NT2/D1 (cell line): ENCODE results near the gene MAX.

Experiments used
- DNase-seq: peaks from one replicate; pipeline ENCODE4 v3.0.0-alpha.2; 2011; ENCODE audit warnings: low read depth, low spot score
- H3K27me3 ChIP-seq: 2 replicates; pipeline ENCODE4 v1.6.0; 2011; ENCODE audit warnings: mild to moderate bottlenecking; ENCODE audit not compliant: insufficient read length, insufficient read depth
- H3K36me3 ChIP-seq: 2 replicates; pipeline ENCODE4 v1.6.1; 2011; ENCODE audit warnings: mild to moderate bottlenecking, low read length, mixed read lengths; ENCODE audit not compliant: insufficient read depth, insufficient read length
- H3K4me1 ChIP-seq: 2 replicates; pipeline ENCODE4 v1.5.1; 2011; ENCODE audit not compliant: insufficient read depth, insufficient read length
- H3K4me3 ChIP-seq: 2 replicates; pipeline ENCODE4 v1.5.1; 2011; ENCODE audit warnings: low read depth; ENCODE audit not compliant: insufficient read length
- H3K9ac ChIP-seq: 2 replicates; pipeline ENCODE4 v1.6.0; 2011; ENCODE audit warnings: low read depth; ENCODE audit not compliant: insufficient read length
- H3K9me3 ChIP-seq: 2 replicates; pipeline ENCODE4 v1.5.1; 2011; ENCODE audit warnings: mild to moderate bottlenecking, low read length; ENCODE audit not compliant: insufficient read depth
- SUZ12 ChIP-seq: IDR thresholded peaks from 2 replicates; pipeline ENCODE4 v1.6.1; 2011; ENCODE audit not compliant: insufficient read length, insufficient read depth; ENCODE audit errors: extremely low read depth
- YY1 ChIP-seq: IDR thresholded peaks from 2 replicates; pipeline ENCODE4 v1.6.1; 2011; ENCODE audit not compliant: insufficient read length, insufficient read depth
- ZNF274 ChIP-seq: IDR thresholded peaks from 2 replicates; pipeline ENCODE4 v1.6.1; 2011; ENCODE audit warnings: mild to moderate bottlenecking, low read depth, low read length

The MAX gene

GRCh38 chr14:65141523-65141922 lies 39.2 kb upstream of the MAX start:
- no peak for TF ChIP-seq YY1
- TF ChIP-seq SUZ12: no peak
- TF ChIP-seq ZNF274: no peak

GRCh38 chr14:65137648-65138307 lies 35.5 kb upstream of the MAX start:
- no peak for TF ChIP-seq ZNF274
- no peak overlapping the region for H3K9ac ChIP-seq
- no peak for DNase-seq
- no peak overlapping the region for H3K4me3 ChIP-seq
- no peaks in the 10 kb centered on the region for H3K27me3 ChIP-seq
- no peaks in the 10 kb centered on the region for H3K9me3 ChIP-seq
- H3K36me3 ChIP-seq: no peaks in the 10 kb centered on the region
- H3K4me1 ChIP-seq: no peaks in the 10 kb centered on the region

More at GRCh38 chr14:65141523-65141922, 39.2 kb upstream of the MAX start:
- Histone ChIP-seq H3K36me3 (no peaks in the 10 kb centered on the region), H3K4me3 (no peak overlapping the region), H3K4me1 (no peaks in the 10 kb centered on the region), H3K9me3 (no peaks in the 10 kb centered on the region), H3K9ac (no peak overlapping the region), H3K27me3 (no peaks in the 10 kb centered on the region)
- no peak for DNase-seq

GRCh38 chr14:65134651-65135579 lies 32.6 kb upstream of the MAX start:
- H3K4me1 ChIP-seq: no peaks in the 10 kb centered on the region
- no peak for DNase-seq
- TF ChIP-seq ZNF274: no peak
- no peak for TF ChIP-seq YY1
- no peak for TF ChIP-seq SUZ12
- no peak overlapping the region for H3K9ac ChIP-seq
- H3K36me3 ChIP-seq: no peaks in the 10 kb centered on the region
- no peaks in the 10 kb centered on the region for H3K9me3 ChIP-seq
- H3K4me3 ChIP-seq: no peak overlapping the region
- H3K27me3 ChIP-seq: no peaks in the 10 kb centered on the region

GRCh38 chr14:65132855-65133254 lies 30.5 kb upstream of the MAX start:
- Histone ChIP-seq H3K4me1 (no peaks in the 10 kb centered on the region), H3K36me3 (no peaks in the 10 kb centered on the region), H3K4me3 (no peak overlapping the region), H3K9me3 (no peaks in the 10 kb centered on the region), H3K9ac (no peak overlapping the region), H3K27me3 (no peaks in the 10 kb centered on the region)
- no peak for DNase-seq
- TF ChIP-seq YY1 (no peak), SUZ12 (no peak), ZNF274 (no peak)

GRCh38 chr14:65131301-65131701 lies 29.0 kb upstream of the MAX start:
- no peak for DNase-seq
- TF ChIP-seq YY1 (no peak), ZNF274 (no peak), SUZ12 (no peak)
- Histone ChIP-seq H3K4me3 (no peak overlapping the region), H3K4me1 (no peaks in the 10 kb centered on the region), H3K9me3 (no peaks in the 10 kb centered on the region), H3K36me3 (no peaks in the 10 kb centered on the region), H3K27me3 (no peaks in the 10 kb centered on the region), H3K9ac (no peak overlapping the region)

- no peaks in the 10 kb centered on the region for H3K36me3 ChIP-seq
- H3K4me3 ChIP-seq: no peak overlapping the region
- H3K9ac ChIP-seq: no peak overlapping the region
- no peaks in the 10 kb centered on the region for H3K9me3 ChIP-seq
- H3K27me3 ChIP-seq: no peaks in the 10 kb centered on the region
- DNase-seq: no peak
- TF ChIP-seq SUZ12: no peak
- no peak for TF ChIP-seq ZNF274
- no peaks in the 10 kb centered on the region for H3K4me1 ChIP-seq
These were observed 25.8 kb upstream of the MAX start for GRCh38 chr14:65128096-65128495.
